ENCODE results near the gene ZFP3. TPM values are rescaled to one million over a fixed set of nuclear protein-coding genes. Genes with fewer than 3 reads are reported as not detected.

Gene ZFP3
- total RNA-seq, 4 donors from 2014 or later: 6.0 to 11.6 (median 8.6) TPM

GRCh38 chr17:5047446-5047845, 30.8 kb upstream of the ZFP3 start:
- Histone ChIP-seq H3K27ac (peak overlapping the region; percentile 0 to 84 (median 62)), H3K4me1 (peaks cover 11 to 61% (median 23%) of the 10 kb centered on the region in 4 donors), H3K4me3 (no peak overlapping the region), H3K27me3 (no peaks in the 10 kb centered on the region), H3K9me3 (no peaks in the 10 kb centered on the region), H3K36me3 (no peaks in the 10 kb centered on the region)
- 11 to 20% methylated on average over 2 of the region's 2 CpGs for WGBS, 2 donors (ENCODE audit: low coverage in 1 of 2)
- TF ChIP-seq POLR2A (IDR thresholded peaks at IDR 0.05): no peak
- TF ChIP-seq EP300 (IDR thresholded peaks at IDR 0.05; ENCODE audit: low read depth): no peak
- TF ChIP-seq POLR2AphosphoS5 (IDR thresholded peaks at IDR 0.05): no peak
- TF ChIP-seq, protein P1, sequence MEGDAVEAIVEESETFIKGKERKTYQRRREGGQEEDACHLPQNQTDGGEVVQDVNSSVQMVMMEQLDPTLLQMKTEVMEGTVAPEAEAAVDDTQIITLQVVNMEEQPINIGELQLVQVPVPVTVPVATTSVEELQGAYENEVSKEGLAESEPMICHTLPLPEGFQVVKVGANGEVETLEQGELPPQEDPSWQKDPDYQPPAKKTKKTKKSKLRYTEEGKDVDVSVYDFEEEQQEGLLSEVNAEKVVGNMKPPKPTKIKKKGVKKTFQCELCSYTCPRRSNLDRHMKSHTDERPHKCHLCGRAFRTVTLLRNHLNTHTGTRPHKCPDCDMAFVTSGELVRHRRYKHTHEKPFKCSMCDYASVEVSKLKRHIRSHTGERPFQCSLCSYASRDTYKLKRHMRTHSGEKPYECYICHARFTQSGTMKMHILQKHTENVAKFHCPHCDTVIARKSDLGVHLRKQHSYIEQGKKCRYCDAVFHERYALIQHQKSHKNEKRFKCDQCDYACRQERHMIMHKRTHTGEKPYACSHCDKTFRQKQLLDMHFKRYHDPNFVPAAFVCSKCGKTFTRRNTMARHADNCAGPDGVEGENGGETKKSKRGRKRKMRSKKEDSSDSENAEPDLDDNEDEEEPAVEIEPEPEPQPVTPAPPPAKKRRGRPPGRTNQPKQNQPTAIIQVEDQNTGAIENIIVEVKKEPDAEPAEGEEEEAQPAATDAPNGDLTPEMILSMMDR (IDR thresholded peaks at IDR 0.05): no peak
- DNase-seq: no peak
- intact Hi-C loops (cut with DNase I; ENCODE audit: low total_unique reads): no loop called here
- in situ Hi-C loops (cut with MboI; ENCODE audit: low pct_ligation_motif_present in 1 of 4, low pct_unique_long_range_greater_than_20kb in 1 of 4, low sequenced_read_pairs in 3 of 4): no loop called here

DNA sequence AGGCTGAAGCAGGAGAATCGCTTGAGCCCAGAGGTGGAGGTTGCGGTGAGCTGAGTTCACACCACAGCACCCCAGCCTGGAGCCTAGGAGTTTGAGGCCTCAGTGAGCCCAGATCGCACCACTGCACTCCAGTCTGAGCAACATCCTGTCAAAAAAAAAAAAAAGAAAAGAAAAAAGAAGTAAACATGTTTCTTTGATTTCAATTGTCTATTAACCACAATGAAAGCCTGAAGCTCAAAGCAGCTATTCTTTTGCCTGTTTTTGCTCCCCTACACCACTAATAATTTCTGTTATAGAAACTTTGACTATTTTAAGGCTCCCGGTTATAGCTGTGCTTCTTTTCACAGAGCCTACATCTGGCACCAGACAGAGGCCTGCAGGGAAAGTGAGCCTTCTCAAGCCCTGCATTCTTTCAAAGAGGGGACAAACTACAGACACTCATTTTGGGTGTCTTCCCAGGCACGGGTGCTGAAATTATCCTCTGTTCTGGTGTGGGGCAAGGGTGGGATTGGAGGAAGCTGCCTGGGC, 28.9 kb upstream of the ZFP3 start:
- Histone ChIP-seq H3K9me3 (no peaks in the 10 kb centered on the region), H3K36me3 (no peaks in the 10 kb centered on the region), H3K4me1 (peaks cover 11 to 50% (median 23%) of the 10 kb centered on the region in 4 donors), H3K27ac (peak overlapping the region; percentile 74 to 84 (median 78)), H3K4me3 (no peak overlapping the region), H3K27me3 (no peaks in the 10 kb centered on the region)
- WGBS, 2 donors (ENCODE audit: low coverage in 1 of 2): 50 to 56% methylated on average over 1 to 5 of the region's 5 CpGs
- in situ Hi-C loops (cut with MboI; ENCODE audit: low pct_ligation_motif_present in 1 of 4, low pct_unique_long_range_greater_than_20kb in 1 of 4, low sequenced_read_pairs in 3 of 4) (no loop called here), intact Hi-C loops (cut with DNase I; ENCODE audit: low total_unique reads) (no loop called here)
- peak; percentile 46 for DNase-seq
- TF ChIP-seq POLR2AphosphoS5 (IDR thresholded peaks at IDR 0.05): no peak
- TF ChIP-seq POLR2A (IDR thresholded peaks at IDR 0.05): no peak
- no peak for TF ChIP-seq EP300 (IDR thresholded peaks at IDR 0.05; ENCODE audit: low read depth)
- TF ChIP-seq, protein P1 (IDR thresholded peaks at IDR 0.05): no peak

DNA sequence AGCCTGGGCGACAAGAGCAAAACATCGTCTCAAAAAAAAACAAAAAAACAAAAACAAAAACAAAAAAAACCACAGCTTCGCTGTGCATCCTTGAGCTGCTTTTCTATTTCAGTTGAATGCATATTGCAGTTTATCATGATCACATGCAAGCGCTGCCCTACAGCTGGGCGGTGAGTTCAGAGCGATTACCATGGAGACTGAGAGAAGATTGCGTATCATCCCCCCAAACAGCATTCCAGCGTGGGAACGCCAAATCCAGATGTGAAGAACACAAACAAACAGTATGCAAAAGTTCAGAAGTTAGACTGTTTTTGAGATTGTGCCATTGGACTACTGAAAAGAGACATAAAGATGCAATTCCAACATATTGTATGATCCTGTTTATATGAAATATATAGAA, 28.0 kb upstream of the ZFP3 start:
- Histone ChIP-seq H3K36me3 (no peaks in the 10 kb centered on the region), H3K27me3 (no peaks in the 10 kb centered on the region), H3K4me1 (peaks cover 9 to 41% (median 20%) of the 10 kb centered on the region in 4 donors), H3K4me3 (no peak overlapping the region), H3K27ac (peak overlapping the region; percentile 74 to 84 (median 78)), H3K9me3 (no peaks in the 10 kb centered on the region)
- TF ChIP-seq POLR2A (IDR thresholded peaks at IDR 0.05) (no peak), POLR2AphosphoS5 (IDR thresholded peaks at IDR 0.05) (no peak), EP300 (IDR thresholded peaks at IDR 0.05; ENCODE audit: low read depth) (no peak)
- TF ChIP-seq, protein P1 (IDR thresholded peaks at IDR 0.05): no peak
- intact Hi-C loops (cut with DNase I; ENCODE audit: low total_unique reads): no loop called here
- DNase-seq: no peak
- in situ Hi-C loops (cut with MboI; ENCODE audit: low pct_ligation_motif_present in 1 of 4, low pct_unique_long_range_greater_than_20kb in 1 of 4, low sequenced_read_pairs in 3 of 4): loop anchor here in 2 of 4 donors (25.0 kb wide), 1 partner anchor 138 kb away; the partner anchor contains the start of gene CHRNE (in 2 of the 2)
- WGBS, 2 donors (ENCODE audit: low coverage in 1 of 2): 58 to 68% methylated on average over 3 to 9 of the region's 9 CpGs

DNA sequence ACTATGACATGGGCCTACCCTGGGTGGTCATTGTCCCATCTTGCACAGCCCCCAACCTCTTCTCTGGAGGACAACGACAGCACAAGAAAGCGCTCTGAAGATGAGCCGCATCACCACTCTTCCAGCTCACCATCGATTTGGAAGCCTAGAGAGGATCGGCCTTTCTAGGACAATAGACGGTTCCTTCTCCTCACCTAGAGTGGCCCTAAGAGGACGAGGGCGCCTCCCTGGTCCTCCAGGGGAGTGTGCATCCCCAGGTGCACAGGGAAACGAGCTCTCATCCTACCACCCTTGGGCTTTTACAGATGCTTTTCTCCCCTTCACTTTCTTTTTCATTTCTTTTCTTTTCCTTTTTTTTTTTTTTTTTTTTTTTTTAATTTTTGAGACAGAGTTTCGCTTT, 22.7 kb upstream of the ZFP3 start:
- Histone ChIP-seq H3K4me3 (no peak overlapping the region), H3K36me3 (no peaks in the 10 kb centered on the region), H3K27me3 (no peaks in the 10 kb centered on the region), H3K27ac (no peak overlapping the region), H3K4me1 (no peaks in the 10 kb centered on the region), H3K9me3 (no peaks in the 10 kb centered on the region)
- intact Hi-C loops (cut with DNase I; ENCODE audit: low total_unique reads) (no loop called here), in situ Hi-C loops (cut with MboI; ENCODE audit: low pct_ligation_motif_present in 1 of 4, low pct_unique_long_range_greater_than_20kb in 1 of 4, low sequenced_read_pairs in 3 of 4) (loop anchor here in 2 of 4 donors (25.0 kb wide), 1 partner anchor 143 kb away; the partner anchor contains the start of gene CHRNE (in 2 of the 2))
- WGBS, 2 donors (ENCODE audit: low coverage in 1 of 2): 93 to 100% methylated on average over 2 to 10 of the region's 10 CpGs
- TF ChIP-seq POLR2A (IDR thresholded peaks at IDR 0.05): no peak
- TF ChIP-seq, protein P1 (IDR thresholded peaks at IDR 0.05): no peak
- TF ChIP-seq POLR2AphosphoS5 (IDR thresholded peaks at IDR 0.05): no peak
- TF ChIP-seq EP300 (IDR thresholded peaks at IDR 0.05; ENCODE audit: low read depth): no peak
- DNase-seq: no peak

All from transverse colon (tissue), 4 donors.